Natural killer cell (primary cell): ENCODE measurements around the gene SH3GL3. TPM values are rescaled to one million over a fixed set of nuclear protein-coding genes. Genes with fewer than 3 reads are reported as not detected.

ENCODE experiments used
- ATAC-seq, 3 donors: fragments of 150-1000 bp in 2 of 3; fragments of 200-7000 bp in 1 of 3; cut with Tn5 transposase; 1 replicate in 1 of 3; 2 replicates in 2 of 3; pipeline ENCODE4 v1.10.0; 2021; ENCODE audit warnings: mild to moderate bottlenecking in 2 of 3, moderate library complexity in 2 of 3
- DNase-seq, 2 donors: peaks; one replicate each; pipeline versions ENCODE4 v3.0.0 to v3.0.0-alpha.2; 2013 to 2021; ENCODE audit warnings: mixed read lengths in 1 of 2
- H3K27ac ChIP-seq: one replicate; pipeline ENCODE4 v1.5.1; 2013; ENCODE audit warnings: mild to moderate bottlenecking, low read length
- H3K27me3 ChIP-seq: one replicate; pipeline ENCODE4 v1.6.1; 2013; ENCODE audit warnings: low read length; ENCODE audit not compliant: control insufficient read depth, insufficient read depth
- H3K36me3 ChIP-seq: one replicate; pipeline ENCODE4 v1.6.1; 2013; ENCODE audit warnings: low read length; ENCODE audit not compliant: control insufficient read depth, insufficient read depth
- H3K4me1 ChIP-seq: one replicate; pipeline ENCODE4 v1.6.1; 2013; ENCODE audit warnings: low read length; ENCODE audit not compliant: control insufficient read depth, insufficient read depth
- H3K4me3 ChIP-seq: one replicate; pipeline ENCODE4 v1.5.1; 2013; ENCODE audit warnings: low read length
- H3K9me3 ChIP-seq: one replicate; pipeline ENCODE4 v1.6.1; 2013; ENCODE audit warnings: low read length; ENCODE audit not compliant: control insufficient read depth, insufficient read depth
- H3K27ac Mint-ChIP-seq, 2 donors: one replicate each; pipeline ENCODE4 v1.8.0; 2022; ENCODE audit warnings: mild to moderate bottlenecking in 2 of 2, mixed read lengths in 2 of 2, moderate library complexity in 1 of 2
- H3K27me3 Mint-ChIP-seq, 2 donors: one replicate each; pipeline ENCODE4 v1.8.0; 2022; ENCODE audit warnings: low read depth in 2 of 2, mixed read lengths in 2 of 2
- H3K36me3 Mint-ChIP-seq: one replicate; pipeline ENCODE4 v1.8.0; 2022; ENCODE audit warnings: mixed read lengths
- H3K4me1 Mint-ChIP-seq, 2 donors: one replicate each; pipeline ENCODE4 v1.8.0; 2022; ENCODE audit warnings: mixed read lengths in 2 of 2
- H3K4me3 Mint-ChIP-seq: one replicate; pipeline ENCODE4 v1.8.0; 2022; ENCODE audit warnings: mild to moderate bottlenecking, moderate library complexity, mixed read lengths
- H3K9me3 Mint-ChIP-seq, 2 donors: one replicate each; pipeline ENCODE4 v1.8.0; 2022; ENCODE audit warnings: mixed read lengths in 2 of 2
- WGBS: methylation state at CpG from one replicate; pipeline ENCODE4 v1.1.7; 2013; ENCODE audit warnings: missing lambda C conversion rate; ENCODE audit not compliant: insufficient coverage; 5-methylcytosine and 5-hydroxymethylcytosine counted together
- intact Hi-C: fragments of 100-400 bp; cut with micrococcal nuclease; formaldehyde crosslinking; loops from one replicate; pipeline ENCODE4 v1.14.2; 2022
- total RNA-seq, 4 donors: library from RNA; stranded (reverse); fragments of 120-200 nt in 1 of 4; gene quantifications; one replicate each; pipeline versions ENCODE4 v1.2.3 to v1.2.4, GENCODE V29; 2013 to 2022
- TF ChIP-seq, protein P1 (sequence below): fragments of 200-600 bp; IDR thresholded peaks from one replicate; pipeline ENCODE4 v1.8.0; 2022; ENCODE audit warnings: antibody characterized with exemption

SH3GL3 gene
- total RNA-seq, 3 donors from 2014 or later (not counting 1 experiment from before 2014, with no cell fraction given): not detected

DNA sequence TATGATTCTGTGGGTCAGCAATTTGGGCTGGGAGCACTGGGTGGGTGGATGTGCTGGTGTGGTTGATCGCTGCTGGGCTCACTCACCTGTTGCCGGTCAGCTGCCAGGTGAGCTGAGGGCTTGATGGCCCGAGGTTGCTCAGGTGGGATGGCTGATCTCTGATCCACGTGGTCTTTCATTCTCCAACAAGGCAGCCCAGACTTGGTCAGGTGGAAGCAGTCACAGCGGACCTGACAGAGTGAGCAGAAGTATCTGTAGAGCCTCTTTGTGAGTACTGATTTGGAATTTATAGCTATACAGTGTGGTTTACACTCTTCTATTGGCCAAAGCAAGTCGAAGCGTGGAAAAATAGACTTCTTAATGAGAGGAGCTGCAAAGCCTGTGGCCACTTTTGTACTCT is 109.6 kb downstream of the SH3GL3 start:
- Mint-ChIP-seq H3K9me3 (no peaks in the 10 kb centered on the region), H3K4me3 (no peak overlapping the region), H3K36me3 (no peaks in the 10 kb centered on the region), H3K4me1 (no peaks in the 10 kb centered on the region), H3K27ac (no peak overlapping the region), H3K27me3 (peaks cover 6 to 37% of the 10 kb centered on the region in 2 donors)
- TF ChIP-seq, protein P1, sequence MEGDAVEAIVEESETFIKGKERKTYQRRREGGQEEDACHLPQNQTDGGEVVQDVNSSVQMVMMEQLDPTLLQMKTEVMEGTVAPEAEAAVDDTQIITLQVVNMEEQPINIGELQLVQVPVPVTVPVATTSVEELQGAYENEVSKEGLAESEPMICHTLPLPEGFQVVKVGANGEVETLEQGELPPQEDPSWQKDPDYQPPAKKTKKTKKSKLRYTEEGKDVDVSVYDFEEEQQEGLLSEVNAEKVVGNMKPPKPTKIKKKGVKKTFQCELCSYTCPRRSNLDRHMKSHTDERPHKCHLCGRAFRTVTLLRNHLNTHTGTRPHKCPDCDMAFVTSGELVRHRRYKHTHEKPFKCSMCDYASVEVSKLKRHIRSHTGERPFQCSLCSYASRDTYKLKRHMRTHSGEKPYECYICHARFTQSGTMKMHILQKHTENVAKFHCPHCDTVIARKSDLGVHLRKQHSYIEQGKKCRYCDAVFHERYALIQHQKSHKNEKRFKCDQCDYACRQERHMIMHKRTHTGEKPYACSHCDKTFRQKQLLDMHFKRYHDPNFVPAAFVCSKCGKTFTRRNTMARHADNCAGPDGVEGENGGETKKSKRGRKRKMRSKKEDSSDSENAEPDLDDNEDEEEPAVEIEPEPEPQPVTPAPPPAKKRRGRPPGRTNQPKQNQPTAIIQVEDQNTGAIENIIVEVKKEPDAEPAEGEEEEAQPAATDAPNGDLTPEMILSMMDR: no peak
- H3K36me3 ChIP-seq: no peaks in the 10 kb centered on the region
- no peaks in the 10 kb centered on the region for H3K4me1 ChIP-seq
- WGBS: 86% methylated on average over 7 of the region's 7 CpGs
- intact Hi-C loops: loop anchor here (5.0 kb wide), 1 partner anchor 309 kb away; no protein-coding TSS in a partner anchor
- no peaks in the 10 kb centered on the region for H3K9me3 ChIP-seq
- DNase-seq (no peak), ATAC-seq (no peak)
- no peak overlapping the region for H3K4me3 ChIP-seq
- H3K27ac ChIP-seq: no peak overlapping the region
- peaks cover 2% of the 10 kb centered on the region for H3K27me3 ChIP-seq

DNA sequence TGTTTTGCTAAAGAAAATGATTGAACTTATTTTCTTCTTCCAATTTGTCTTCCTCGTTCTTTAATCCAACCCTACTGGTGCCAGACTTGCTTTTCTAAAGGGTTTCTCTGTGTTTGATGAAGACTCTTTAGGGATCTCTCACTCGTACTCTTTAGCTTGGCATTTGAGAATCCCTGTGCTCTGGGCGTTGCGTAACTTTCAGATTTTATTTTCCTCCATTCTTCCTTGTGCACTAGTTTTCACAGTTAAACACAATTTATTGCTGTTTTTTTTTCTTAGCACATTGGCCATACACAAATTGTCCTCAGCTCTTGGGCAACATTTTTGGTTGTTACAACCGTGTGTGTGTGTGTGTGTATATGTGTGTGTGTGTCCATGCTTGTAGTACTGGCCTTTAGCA is 111.0 kb downstream of the SH3GL3 start:
- Histone ChIP-seq H3K9me3 (no peaks in the 10 kb centered on the region), H3K4me1 (no peaks in the 10 kb centered on the region), H3K4me3 (no peak overlapping the region), H3K27ac (no peak overlapping the region), H3K36me3 (no peaks in the 10 kb centered on the region), H3K27me3 (peaks cover 2% of the 10 kb centered on the region)
- H3K36me3 Mint-ChIP-seq: no peaks in the 10 kb centered on the region
- WGBS: 85% methylated on average over 4 of the region's 5 CpGs
- ATAC-seq (no peak), DNase-seq (no peak)
- H3K4me1 Mint-ChIP-seq: no peaks in the 10 kb centered on the region
- no peak overlapping the region for H3K27ac Mint-ChIP-seq
- intact Hi-C loops: loop anchor here (5.0 kb wide), 1 partner anchor 311 kb away; no protein-coding TSS in a partner anchor
- no peak overlapping the region for H3K4me3 Mint-ChIP-seq
- TF ChIP-seq, protein P1: no peak
- H3K9me3 Mint-ChIP-seq: no peaks in the 10 kb centered on the region
- H3K27me3 Mint-ChIP-seq: peaks cover 4 to 40% of the 10 kb centered on the region in 2 donors

- Histone ChIP-seq H3K27ac (no peak overlapping the region), H3K4me1 (no peaks in the 10 kb centered on the region), H3K36me3 (no peaks in the 10 kb centered on the region), H3K4me3 (no peak overlapping the region), H3K9me3 (no peaks in the 10 kb centered on the region), H3K27me3 (peaks cover 2% of the 10 kb centered on the region)
- TF ChIP-seq, protein P1: peak; percentile 71
- DNase-seq (peak in 1 of 2 donors; percentile 57), ATAC-seq (peak in 2 of 3 donors; percentile 57 to 74)
- Mint-ChIP-seq H3K27ac (no peak overlapping the region), H3K27me3 (peaks cover 4 to 42% of the 10 kb centered on the region in 2 donors), H3K9me3 (no peaks in the 10 kb centered on the region), H3K4me3 (no peak overlapping the region), H3K36me3 (no peaks in the 10 kb centered on the region), H3K4me1 (no peaks in the 10 kb centered on the region)
- WGBS: 17% methylated on average over 5 of the region's 7 CpGs
- intact Hi-C loops: loop anchor here (5.0 kb wide), 1 partner anchor 312 kb away; no protein-coding TSS in a partner anchor
These were observed 112.3 kb downstream of the SH3GL3 start for GRCh38 chr15:83559310-83559966.

DNA sequence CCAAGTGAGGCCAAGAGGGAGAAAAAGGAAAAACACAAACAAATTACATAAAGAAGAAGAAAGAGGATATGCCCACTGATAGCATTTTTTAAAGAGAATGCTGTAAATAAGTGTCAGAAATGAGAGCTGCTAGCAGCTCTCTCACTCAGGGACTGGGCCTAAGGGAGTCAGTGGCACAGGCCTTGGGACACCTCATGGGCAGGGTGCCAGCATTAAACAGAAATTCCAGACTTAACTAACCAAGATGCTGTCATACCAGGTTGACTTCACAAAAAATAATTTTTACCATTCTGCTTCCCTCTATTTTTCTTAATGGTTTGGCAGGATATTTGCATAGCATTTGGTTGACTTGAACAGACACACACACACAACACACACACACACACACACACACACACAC is 114.5 kb downstream of the SH3GL3 start:
- no peaks in the 10 kb centered on the region for H3K9me3 Mint-ChIP-seq
- H3K27ac Mint-ChIP-seq: no peak overlapping the region
- Histone ChIP-seq H3K27ac (no peak overlapping the region), H3K4me1 (no peaks in the 10 kb centered on the region), H3K4me3 (no peak overlapping the region), H3K36me3 (no peaks in the 10 kb centered on the region), H3K27me3 (peaks cover 2% of the 10 kb centered on the region), H3K9me3 (no peaks in the 10 kb centered on the region)
- DNase-seq (no peak), ATAC-seq (no peak)
- H3K4me3 Mint-ChIP-seq: no peak overlapping the region
- TF ChIP-seq, protein P1: no peak
- intact Hi-C loops: no loop called here
- H3K4me1 Mint-ChIP-seq: no peaks in the 10 kb centered on the region
- H3K36me3 Mint-ChIP-seq: no peaks in the 10 kb centered on the region
- H3K27me3 Mint-ChIP-seq: peaks cover 2 to 32% of the 10 kb centered on the region in 2 donors
